Panc1 (cell line): ENCODE measurements around the gene SNRPA. TPM values are rescaled to one million over a fixed set of nuclear protein-coding genes. Genes with fewer than 3 reads are reported as not detected.

Experiments
- ATAC-seq: fragments of 200-7000 bp; cut with Tn5 transposase; 2 replicates; pipeline ENCODE4 v1.9.1; 2020; ENCODE audit warnings: mild to moderate bottlenecking, moderate library complexity
- BruUV-seq: library from RNA; stranded (reverse); fragments of 400-500 nt; replicated peaks from 2 replicates; lab custom pipeline; 2021; lab: Mats Ljungman, UMichigan
- CTCF ChIA-PET: fragments of 300-600 bp; sonication (Branson Sonifier 250); formaldehyde crosslinking; loops from one replicate; lab custom pipeline; 2022; ENCODE audit warnings: antibody characterized with exemption; lab: Charles Lee
- POLR2A ChIA-PET: fragments of 300-600 bp; sonication (Branson Sonifier 250); formaldehyde crosslinking; loops from one replicate; lab custom pipeline; 2022; ENCODE audit warnings: antibody characterized with exemption; lab: Charles Lee
- DNase-seq: peaks from one replicate; pipeline ENCODE4 v3.0.0-alpha.2; 2010; ENCODE audit warnings: low read depth, low spot score
- H3K27ac ChIP-seq: 2 replicates; pipeline ENCODE4 v1.5.1; 2011; ENCODE audit warnings: mild to moderate bottlenecking, low read length, inconsistent platforms
- H3K27me3 ChIP-seq: fragments of 200-500 bp; sonication (Bioruptor generic); 2 replicates; pipeline ENCODE4 v1.6.0; 2014; ENCODE audit warnings: low read length, inconsistent platforms; ENCODE audit not compliant: control insufficient read depth, insufficient read depth
- H3K36me3 ChIP-seq: fragments of 200-500 bp; sonication (Bioruptor generic); 2 replicates; pipeline ENCODE4 v1.5.1; 2014; ENCODE audit warnings: inconsistent platforms, mild to moderate bottlenecking, low read length, moderate library complexity; ENCODE audit not compliant: control insufficient read depth, insufficient read depth
- H3K4me1 ChIP-seq: 2 replicates; pipeline ENCODE4 v1.5.1; 2011; ENCODE audit warnings: inconsistent platforms, mild to moderate bottlenecking, low read length, moderate library complexity; ENCODE audit not compliant: control insufficient read depth, insufficient read depth
- H3K4me3 ChIP-seq, 2 experiments: 2 replicates each; pipeline ENCODE4 v1.5.1; 2011 to 2012; ENCODE audit warnings: low read depth in 2 of 2, low read length in 2 of 2, mild to moderate bottlenecking in 2 of 2, inconsistent platforms in 1 of 2, moderate library complexity in 1 of 2
- H3K9me3 ChIP-seq: fragments of 200-500 bp; sonication (Bioruptor generic); 2 replicates; pipeline ENCODE4 v1.5.1; 2014; ENCODE audit warnings: low read depth, mild to moderate bottlenecking, inconsistent platforms, low read length, moderate library complexity; ENCODE audit not compliant: control insufficient read depth, insufficient read depth
- CTCF ChIP-seq: fragments of 450-650 bp; IDR thresholded peaks from 2 replicates; pipeline ENCODE4 v1.5.1; 2017; ENCODE audit warnings: mild to moderate bottlenecking
- POLR2AphosphoS5 ChIP-seq: IDR thresholded peaks from 2 replicates; pipeline ENCODE4 v1.6.1; 2012; ENCODE audit warnings: mild to moderate bottlenecking, low read depth, low read length, moderate library complexity
- REST ChIP-seq, 2 experiments: IDR thresholded peaks; 2 replicates each; pipeline ENCODE4 v1.6.1; 2011 to 2012; ENCODE audit warnings: low read depth in 2 of 2, control low read depth in 1 of 2, low read length in 1 of 2, mild to moderate bottlenecking in 1 of 2, moderate library complexity in 1 of 2; ENCODE audit not compliant: insufficient read depth in 1 of 2
- SIN3A ChIP-seq: IDR thresholded peaks from 2 replicates; pipeline ENCODE4 v1.6.1; 2012; ENCODE audit warnings: low read depth, mild to moderate bottlenecking, low read length, moderate library complexity, borderline replicate concordance; ENCODE audit not compliant: insufficient read depth
- TCF7L2 ChIP-seq: IDR thresholded peaks from 2 replicates; pipeline ENCODE4 v1.6.1; 2011; ENCODE audit warnings: mild to moderate bottlenecking, low read depth, low read length, inconsistent platforms
- in situ Hi-C: cut with HindIII; loops from 2 replicates; pipeline ENCODE4 v1.10.0; 2016; ENCODE audit warnings: low sequenced_read_pairs, low pct_unique_long_range_greater_than_20kb
- intact Hi-C: fragments of 100-400 bp; cut with micrococcal nuclease; formaldehyde crosslinking; loops from one replicate; pipeline ENCODE4 v1.10.0; 2022; ENCODE audit not compliant: unreplicated experiment
- total RNA-seq: library from RNA; stranded (reverse); gene quantifications from one replicate; pipeline ENCODE4 v1.2.1, GENCODE V29; 2021; ENCODE audit not compliant: unreplicated experiment

SNRPA gene
- total RNA-seq, 1 experiment from 2014 or later, result 104 TPM

DNA sequence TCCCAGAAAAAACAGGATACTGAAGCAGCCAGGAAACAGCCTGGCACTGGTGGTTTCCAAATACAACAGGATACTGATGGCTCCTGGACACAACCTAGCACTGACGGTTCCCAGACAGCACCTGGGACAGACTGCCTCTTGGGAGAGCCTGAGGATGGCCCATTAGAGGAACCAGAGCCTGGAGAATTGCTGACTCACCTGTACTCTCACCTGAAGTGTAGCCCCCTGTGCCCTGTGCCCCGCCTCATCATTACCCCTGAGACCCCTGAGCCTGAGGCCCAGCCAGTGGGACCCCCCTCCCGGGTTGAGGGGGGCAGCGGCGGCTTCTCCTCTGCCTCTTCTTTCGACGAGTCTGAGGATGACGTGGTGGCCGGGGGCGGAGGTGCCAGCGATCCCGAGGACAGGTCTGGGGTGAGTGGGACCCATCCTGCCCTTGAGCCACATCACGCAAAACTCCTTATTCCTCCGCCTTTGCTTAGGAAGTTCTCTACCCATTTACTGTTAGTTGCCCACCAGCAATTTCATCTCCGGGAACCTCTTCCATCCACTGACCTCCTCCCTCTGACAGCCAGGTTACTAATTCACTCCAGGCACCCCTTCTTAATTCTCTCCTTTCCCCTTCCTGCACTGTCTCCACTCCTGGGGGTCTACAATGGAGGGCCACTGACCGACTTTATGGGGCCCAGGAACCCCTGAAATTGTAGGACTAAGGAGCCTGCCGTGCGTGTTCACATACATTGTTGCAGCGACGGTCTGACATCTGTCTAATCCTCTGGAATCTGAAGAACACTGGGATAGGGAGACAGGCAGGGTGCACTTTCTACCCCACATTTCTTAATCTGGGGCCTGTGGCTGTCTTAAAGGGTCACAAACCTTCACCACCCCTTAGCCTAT is 32.9 kb upstream of the SNRPA start:
- ATAC-seq (no peak), DNase-seq (no peak)
- CTCF ChIA-PET, result no interaction called here
- H3K36me3 ChIP-seq, result peaks cover 3% of the 10 kb centered on the region; the same call in 1 of the 2 replicates
- no peaks in the 10 kb centered on the region for H3K27me3 ChIP-seq
- peak overlapping the region; percentile 86 for H3K27ac ChIP-seq
- H3K9me3 ChIP-seq, result no peaks in the 10 kb centered on the region
- TSS peak; percentile 75 for BruUV-seq
- H3K4me3 ChIP-seq, result peak overlapping the region; percentile 65 to 77
- POLR2A ChIA-PET, result no interaction called here
- no peak for TF ChIP-seq REST (IDR thresholded peaks at IDR 0.05; ENCODE audit: insufficient read depth in 1 of 2, low read depth in 2 of 2, low read length in 1 of 2)
- TF ChIP-seq POLR2AphosphoS5, result no peak
- TF ChIP-seq CTCF, result no peak
- no peak for TF ChIP-seq SIN3A
- no peak for TF ChIP-seq TCF7L2
- in situ Hi-C loops, result no loop called here
- H3K4me1 ChIP-seq, result peaks cover 11% of the 10 kb centered on the region
- intact Hi-C loops, result no loop called here

DNA sequence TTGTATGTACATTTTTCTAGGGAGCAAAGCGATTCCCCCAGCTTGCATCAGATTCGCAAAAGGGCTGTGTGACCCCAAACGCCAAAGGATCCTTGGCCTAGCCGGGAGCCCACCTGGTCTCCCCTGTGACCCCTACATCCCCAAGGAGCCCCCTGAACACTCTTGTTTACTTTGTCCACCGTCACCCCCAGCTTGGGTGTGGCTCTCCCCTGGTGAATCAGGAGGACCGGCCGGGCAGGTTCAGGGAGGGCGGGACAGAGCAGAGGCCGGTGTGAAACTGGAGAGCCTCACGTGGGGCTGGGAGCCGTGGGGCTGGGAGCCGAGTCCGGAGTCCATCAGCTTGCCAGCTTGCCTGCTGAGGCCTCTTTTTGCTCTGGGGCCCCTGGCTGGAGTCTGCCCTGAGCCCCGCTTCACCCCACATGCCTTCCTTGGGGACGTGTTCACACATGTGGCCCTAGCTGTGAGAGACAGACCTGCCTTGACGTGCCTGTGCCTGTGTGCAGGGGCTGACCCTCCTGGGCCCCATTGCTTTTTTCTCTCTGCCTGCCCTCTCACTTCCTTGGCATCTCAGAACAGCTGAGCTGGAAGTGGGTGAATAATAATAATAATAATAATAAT is 32.1 kb upstream of the SNRPA start:
- H3K4me1 ChIP-seq, result peaks cover 11% of the 10 kb centered on the region
- H3K4me3 ChIP-seq, result peak overlapping the region; percentile 65 to 77
- ChIA-PET POLR2A (no interaction called here), CTCF (no interaction called here)
- no TSS peak for BruUV-seq
- H3K36me3 ChIP-seq, result peaks cover 3% of the 10 kb centered on the region; the same call in 1 of the 2 replicates
- in situ Hi-C loops, result no loop called here
- H3K27me3 ChIP-seq, result no peaks in the 10 kb centered on the region
- ATAC-seq (no peak), DNase-seq (no peak)
- H3K9me3 ChIP-seq, result no peaks in the 10 kb centered on the region
- intact Hi-C loops, result no loop called here
- TF ChIP-seq CTCF (no peak), TCF7L2 (no peak)
- peak overlapping the region; percentile 86 for H3K27ac ChIP-seq
